Spinal cord (tissue), 10 donors: ENCODE data around the gene LTBP1. TPM values are rescaled to one million over a fixed set of nuclear protein-coding genes. Genes with fewer than 3 reads are reported as not detected.

ENCODE experiments used
- DNase-seq, 6 donors: peaks; one replicate each; pipeline versions ENCODE4 v3.0.0 to v3.0.0-alpha.2; 2013 to 2015; ENCODE audit warnings: low spot score in 6 of 6, low read depth in 4 of 6
- H3K27ac ChIP-seq: one replicate; pipeline ENCODE4 v1.5.1; 2013; ENCODE audit warnings: low read depth, low read length, control low read depth
- H3K27me3 ChIP-seq: one replicate; pipeline ENCODE4 v1.6.1; 2013; ENCODE audit warnings: low read length; ENCODE audit not compliant: control insufficient read depth, insufficient read depth
- H3K36me3 ChIP-seq: one replicate; pipeline ENCODE4 v1.6.1; 2013; ENCODE audit warnings: low read length; ENCODE audit not compliant: control insufficient read depth, insufficient read depth
- H3K4me1 ChIP-seq: one replicate; pipeline ENCODE4 v1.6.1; 2013; ENCODE audit warnings: low read length; ENCODE audit not compliant: control insufficient read depth, insufficient read depth
- H3K4me3 ChIP-seq: one replicate; pipeline ENCODE4 v1.5.1; 2013; ENCODE audit warnings: low read depth, low read length, control low read depth
- H3K9me3 ChIP-seq: one replicate; pipeline ENCODE4 v1.6.1; 2013; ENCODE audit warnings: low read length; ENCODE audit not compliant: control insufficient read depth, insufficient read depth
- WGBS: methylation state at CpG from one replicate; pipeline ENCODE4 v1.1.5; 2013; ENCODE audit warnings: missing lambda C conversion rate; ENCODE audit not compliant: insufficient coverage; 5-methylcytosine and 5-hydroxymethylcytosine counted together
- polyA plus RNA-seq, 2 donors: library from polyadenylated mRNA; unstranded; fragments of 120-200 nt; gene quantifications; one replicate each; pipeline ENCODE4 v1.2.1, GENCODE V29; 2013; ENCODE audit not compliant: insufficient read length in 2 of 2
- total RNA-seq, 2 donors: library from RNA; depleted of rRNA in 1 of 2; stranded (reverse); fragments of 120-200 nt in 1 of 2; fragments of >200 nt in 1 of 2; gene quantifications; one replicate each; pipeline versions ENCODE4 v1.2.3 to v1.2.4, GENCODE V29; 2013 to 2014
- donor health status: healthy.

Gene LTBP1
- total and polyA plus RNA-seq, 4 donors, result 22.7 to 83.0 (median 51.7) TPM

- 40% methylated on average over 1 of the region's 2 CpGs for WGBS
- no peaks in the 10 kb centered on the region for H3K36me3 ChIP-seq
- DNase-seq, result no peak
- no peaks in the 10 kb centered on the region for H3K4me1 ChIP-seq
- no peak overlapping the region for H3K4me3 ChIP-seq
- H3K9me3 ChIP-seq, result no peaks in the 10 kb centered on the region
- H3K27ac ChIP-seq, result no peak overlapping the region
- H3K27me3 ChIP-seq, result no peaks in the 10 kb centered on the region
These were observed 15.2 kb upstream of the LTBP1 start for GRCh38 chr2:32931519-32931918.

GRCh38 chr2:32931945-32932709, 14.6 kb upstream of the LTBP1 start:
- Histone ChIP-seq H3K36me3 (no peaks in the 10 kb centered on the region), H3K4me1 (no peaks in the 10 kb centered on the region), H3K9me3 (no peaks in the 10 kb centered on the region), H3K27me3 (no peaks in the 10 kb centered on the region), H3K27ac (no peak overlapping the region), H3K4me3 (no peak overlapping the region)
- 30% methylated on average over 6 of the region's 12 CpGs for WGBS
- DNase-seq, result peak in 2 of 6 donors; percentile 55 to 73

GRCh38 chr2:32932825-32933755, 13.7 kb upstream of the LTBP1 start:
- H3K4me3 ChIP-seq, result no peak overlapping the region
- no peak for DNase-seq
- H3K36me3 ChIP-seq, result no peaks in the 10 kb centered on the region
- H3K9me3 ChIP-seq, result no peaks in the 10 kb centered on the region
- H3K4me1 ChIP-seq, result no peaks in the 10 kb centered on the region
- H3K27ac ChIP-seq, result no peak overlapping the region
- 93% methylated on average over 5 of the region's 11 CpGs for WGBS
- H3K27me3 ChIP-seq, result no peaks in the 10 kb centered on the region

GRCh38 chr2:32933756-32934095, 13.0 kb upstream of the LTBP1 start:
- WGBS, result 95% methylated on average over 4 of the region's 5 CpGs
- H3K9me3 ChIP-seq, result no peaks in the 10 kb centered on the region
- no peak for DNase-seq
- no peaks in the 10 kb centered on the region for H3K4me1 ChIP-seq
- H3K4me3 ChIP-seq, result no peak overlapping the region
- no peaks in the 10 kb centered on the region for H3K27me3 ChIP-seq
- H3K36me3 ChIP-seq, result no peaks in the 10 kb centered on the region
- no peak overlapping the region for H3K27ac ChIP-seq

GRCh38 chr2:32937602-32938448, 8.9 kb upstream of the LTBP1 start:
- Histone ChIP-seq H3K36me3 (no peaks in the 10 kb centered on the region), H3K4me3 (no peak overlapping the region), H3K27ac (no peak overlapping the region), H3K27me3 (no peaks in the 10 kb centered on the region), H3K4me1 (no peaks in the 10 kb centered on the region), H3K9me3 (no peaks in the 10 kb centered on the region)
- no peak for DNase-seq
- 56% methylated on average over 10 of the region's 13 CpGs for WGBS

- 100% methylated on average over 2 of the region's 3 CpGs for WGBS
- no peak for DNase-seq
- Histone ChIP-seq H3K9me3 (no peaks in the 10 kb centered on the region), H3K27me3 (no peaks in the 10 kb centered on the region), H3K4me3 (no peak overlapping the region), H3K4me1 (no peaks in the 10 kb centered on the region), H3K36me3 (no peaks in the 10 kb centered on the region), H3K27ac (no peak overlapping the region)
These were observed 7.8 kb upstream of the LTBP1 start for GRCh38 chr2:32938934-32939333.

DNA sequence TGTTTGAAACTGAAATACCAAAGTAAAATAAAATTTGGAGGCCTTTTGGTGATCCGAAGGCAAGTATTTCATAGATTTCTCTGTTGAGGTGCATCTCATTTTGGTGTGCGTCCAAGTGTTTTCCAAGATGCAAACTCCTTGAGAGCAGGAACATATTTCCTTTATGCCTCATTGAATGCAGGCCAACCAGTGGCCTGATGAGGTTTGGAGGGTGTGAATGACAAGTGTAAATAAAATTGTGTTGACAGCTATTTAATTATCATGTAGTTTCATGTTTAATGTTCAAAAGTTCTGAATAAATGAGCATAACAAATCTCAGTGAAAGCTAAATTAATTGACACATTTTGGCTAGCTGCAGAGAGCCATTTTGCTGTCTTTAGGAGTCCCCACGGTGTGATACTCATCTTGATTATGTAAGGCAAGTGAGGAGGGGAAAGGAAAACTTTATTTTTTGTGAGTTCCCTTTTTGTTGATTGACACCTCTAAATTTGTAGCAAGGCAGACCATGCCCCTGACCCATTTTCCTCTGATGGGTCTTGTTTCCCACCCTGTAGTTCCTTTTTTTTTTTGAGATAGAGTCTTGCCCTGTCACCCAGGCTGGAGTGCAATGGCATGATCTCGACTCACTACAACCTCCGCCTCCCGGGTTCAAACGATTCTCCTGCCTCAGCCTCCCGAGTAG, 6.3 kb upstream of the LTBP1 start:
- H3K9me3 ChIP-seq, result no peaks in the 10 kb centered on the region
- WGBS, result 87% methylated on average over 3 of the region's 8 CpGs

DNA sequence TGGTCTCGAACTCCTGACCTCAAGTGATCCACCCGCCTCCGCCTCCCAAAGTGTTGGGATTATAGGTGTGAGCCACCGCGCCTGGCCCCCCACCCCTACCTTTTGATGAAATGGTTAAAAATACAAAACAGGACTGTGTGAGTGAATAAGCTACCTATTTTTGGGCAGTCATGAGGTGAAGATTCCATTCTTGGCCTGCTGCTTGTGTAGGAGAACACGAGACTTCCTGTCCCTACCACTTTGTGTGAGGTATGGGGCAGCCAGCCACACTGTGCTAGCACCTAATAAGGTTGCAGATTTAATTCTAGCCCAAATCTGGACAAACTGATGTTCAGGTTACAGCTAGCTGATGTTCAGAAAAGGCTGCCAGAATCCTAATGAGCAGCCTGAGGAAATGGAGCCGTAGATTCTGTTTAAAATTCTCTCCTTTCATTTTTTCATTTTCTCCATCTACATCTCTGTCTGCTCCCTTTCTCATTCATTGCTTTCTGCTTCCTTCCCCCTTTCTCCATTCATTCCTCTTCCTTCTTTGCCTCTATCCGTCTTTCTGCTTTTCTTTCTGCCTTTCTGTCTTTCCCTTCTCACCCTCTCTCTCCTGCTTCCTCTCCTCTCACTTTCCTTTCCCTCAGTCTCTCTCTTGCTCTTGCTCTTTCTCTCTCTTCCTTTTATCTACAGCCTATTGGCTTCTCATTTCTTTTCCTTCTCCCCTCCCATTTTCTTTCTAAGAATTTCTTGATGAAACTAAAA, 4.6 kb upstream of the LTBP1 start:
- peaks cover 7% of the 10 kb centered on the region for H3K4me1 ChIP-seq
- no peaks in the 10 kb centered on the region for H3K27me3 ChIP-seq
- H3K4me3 ChIP-seq, result no peak overlapping the region
- DNase-seq, result no peak
- no peaks in the 10 kb centered on the region for H3K36me3 ChIP-seq
- H3K27ac ChIP-seq, result no peak overlapping the region
- no peaks in the 10 kb centered on the region for H3K9me3 ChIP-seq
- 88% methylated on average over 3 of the region's 8 CpGs for WGBS

More for the DNA sequence above, 6.3 kb upstream of the LTBP1 start:
- no peaks in the 10 kb centered on the region for H3K27me3 ChIP-seq
- no peaks in the 10 kb centered on the region for H3K4me1 ChIP-seq
- DNase-seq, result peak in 2 of 6 donors; percentile 18 to 74
- H3K36me3 ChIP-seq, result no peaks in the 10 kb centered on the region
- no peak overlapping the region for H3K27ac ChIP-seq
- H3K4me3 ChIP-seq, result no peak overlapping the region
